MM.1S (cell line): ENCODE results near the gene JAG2.

Experiments
- DNase-seq: peaks from one replicate; pipeline ENCODE4 v3.0.0-alpha.2; 2015
- H2AFZ ChIP-seq: fragments of 300-600 bp; sonication (generic); 2 replicates; pipeline ENCODE4 v1.6.0; 2016; ENCODE audit warnings: antibody characterized with exemption, low read length
- H3F3A ChIP-seq: fragments of 300-600 bp; sonication (generic); 2 replicates; pipeline ENCODE4 v1.6.1; 2016; ENCODE audit warnings: mild to moderate bottlenecking, antibody characterized with exemption, low read length, moderate library complexity, mixed read lengths; ENCODE audit not compliant: insufficient read depth
- H3K27ac ChIP-seq: fragments of 300-600 bp; sonication (generic); 2 replicates; pipeline ENCODE4 v1.5.1; 2016; ENCODE audit warnings: mild to moderate bottlenecking, low read length
- H3K27me3 ChIP-seq: fragments of 300-600 bp; sonication (generic); replicated peaks from 2 replicates; pipeline ENCODE4 v1.6.0; 2016; ENCODE audit warnings: low read length; ENCODE audit not compliant: insufficient read depth
- H3K36me3 ChIP-seq: fragments of 300-600 bp; sonication (generic); replicated peaks from 2 replicates; pipeline ENCODE4 v1.6.1; 2016; ENCODE audit warnings: mild to moderate bottlenecking, low read length, mixed read lengths; ENCODE audit not compliant: insufficient read depth
- H3K4me1 ChIP-seq: fragments of 300-600 bp; sonication (generic); 2 replicates; pipeline ENCODE4 v1.6.1; 2016; ENCODE audit warnings: low read length, mixed read lengths
- H3K4me2 ChIP-seq: fragments of 300-600 bp; sonication (generic); 2 replicates; pipeline ENCODE4 v1.6.0; 2016; ENCODE audit warnings: low read depth, low read length
- H3K4me3 ChIP-seq: fragments of 300-600 bp; sonication (generic); 2 replicates; pipeline ENCODE4 v1.5.1; 2016; ENCODE audit warnings: low read length, mixed read lengths
- H3K79me2 ChIP-seq: fragments of 300-600 bp; sonication (generic); 2 replicates; pipeline ENCODE4 v1.6.1; 2016; ENCODE audit warnings: mixed run types, low read length, mixed read lengths
- H3K9ac ChIP-seq: fragments of 300-600 bp; sonication (generic); 2 replicates; pipeline ENCODE4 v1.6.1; 2016; ENCODE audit warnings: low read length, mixed read lengths
- H3K9me2 ChIP-seq: fragments of 300-600 bp; sonication (generic); replicated peaks from 2 replicates; pipeline ENCODE4 v1.6.1; 2016; ENCODE audit warnings: mild to moderate bottlenecking, low read length, mixed read lengths; ENCODE audit not compliant: insufficient read depth
- H3K9me3 ChIP-seq: fragments of 300-600 bp; sonication (generic); replicated peaks from 2 replicates; pipeline ENCODE4 v1.6.1; 2016; ENCODE audit warnings: mild to moderate bottlenecking, low read length, mixed read lengths; ENCODE audit not compliant: insufficient read depth
- H4K20me1 ChIP-seq: fragments of 300-600 bp; sonication (generic); 2 replicates; pipeline ENCODE4 v1.6.1; 2016; ENCODE audit warnings: mild to moderate bottlenecking, low read length, moderate library complexity, mixed read lengths; ENCODE audit not compliant: insufficient read depth
- CTCF ChIP-seq: fragments of 300-600 bp; sonication (generic); IDR thresholded peaks from 2 replicates; pipeline ENCODE4 v1.5.1; 2016; ENCODE audit warnings: antibody characterized with exemption, low read length, mixed read lengths
- EZH2 ChIP-seq: fragments of 300-600 bp; sonication (generic); optimal IDR thresholded peaks from 2 replicates; pipeline ENCODE3; 2017; ENCODE audit warnings: low read depth, mild to moderate bottlenecking, antibody characterized with exemption, low read length, mixed read lengths
- EZH2phosphoT487 ChIP-seq: fragments of 300-600 bp; sonication (generic); IDR thresholded peaks from 2 replicates; pipeline ENCODE4 v1.6.1; 2018; ENCODE audit warnings: antibody characterized with exemption, low read length

JAG2 gene

GRCh38 chr14:105187116-105187515 lies 18.5 kb upstream of the JAG2 start:
- Histone ChIP-seq H3K9ac (no peak overlapping the region), H3K79me2 (no peaks in the 10 kb centered on the region), H3F3A (no peaks in the 10 kb centered on the region), H3K36me3 (no peaks in the 10 kb centered on the region), H4K20me1 (no peaks in the 10 kb centered on the region), H2AFZ (no peak overlapping the region), H3K9me3 (no peaks in the 10 kb centered on the region), H3K4me2 (no peak overlapping the region), H3K27me3 (peaks cover 39% of the 10 kb centered on the region), H3K4me3 (no peak overlapping the region), H3K9me2 (no peaks in the 10 kb centered on the region), H3K4me1 (no peaks in the 10 kb centered on the region), H3K27ac (no peak overlapping the region)
- no peak for TF ChIP-seq EZH2phosphoT487
- TF ChIP-seq EZH2: no peak
- no peak for TF ChIP-seq CTCF
- DNase-seq: no peak

GRCh38 chr14:105185973-105186372 lies 17.4 kb upstream of the JAG2 start:
- Histone ChIP-seq H3K27ac (no peak overlapping the region), H3K27me3 (peaks cover 35% of the 10 kb centered on the region), H3K79me2 (no peaks in the 10 kb centered on the region), H3K4me3 (no peak overlapping the region), H3K9ac (no peak overlapping the region), H4K20me1 (no peaks in the 10 kb centered on the region), H3F3A (no peaks in the 10 kb centered on the region), H3K9me2 (no peaks in the 10 kb centered on the region), H3K4me1 (no peaks in the 10 kb centered on the region), H3K36me3 (no peaks in the 10 kb centered on the region), H3K9me3 (no peaks in the 10 kb centered on the region), H2AFZ (no peak overlapping the region), H3K4me2 (no peak overlapping the region)
- TF ChIP-seq EZH2 (no peak), EZH2phosphoT487 (no peak), CTCF (no peak)
- DNase-seq: no peak

GRCh38 chr14:105185001-105185400 lies 16.4 kb upstream of the JAG2 start:
- no peak overlapping the region for H3K4me2 ChIP-seq
- H3K9me2 ChIP-seq: no peaks in the 10 kb centered on the region
- no peak for DNase-seq
- H3K9me3 ChIP-seq: no peaks in the 10 kb centered on the region
- no peak for TF ChIP-seq EZH2
- no peak for TF ChIP-seq CTCF
- no peaks in the 10 kb centered on the region for H4K20me1 ChIP-seq
- no peaks in the 10 kb centered on the region for H3K79me2 ChIP-seq
- peaks cover 33% of the 10 kb centered on the region for H3K27me3 ChIP-seq
- no peak overlapping the region for H3K4me3 ChIP-seq
- H3K36me3 ChIP-seq: no peaks in the 10 kb centered on the region
- H2AFZ ChIP-seq: no peak overlapping the region
- no peaks in the 10 kb centered on the region for H3K4me1 ChIP-seq
- no peak overlapping the region for H3K27ac ChIP-seq
- no peak overlapping the region for H3K9ac ChIP-seq
- H3F3A ChIP-seq: no peaks in the 10 kb centered on the region
